Muscle of arm (tissue), 12 donors: ENCODE results near the gene CCDC27. TPM values are rescaled to one million over a fixed set of nuclear protein-coding genes. Genes with fewer than 3 reads are reported as not detected.
"Not testable (repeated sequence)": the region's sequence is repeated elsewhere in the genome, so short reads cannot be mapped to it uniquely, and the experiment has no call there.

Source experiments
- DNase-seq: peaks from one replicate; pipeline ENCODE4 v3.0.0-alpha.2; 2013
- polyA plus RNA-seq, 12 donors: library from polyadenylated mRNA; unstranded; fragments of 120-200 nt; gene quantifications; one replicate each; pipeline ENCODE4 v1.2.1, GENCODE V29; 2013; ENCODE audit not compliant: insufficient read length in 12 of 12

Gene CCDC27
- polyA plus RNA-seq, 12 donors: 0.08 to 0.34 (median 0.13) TPM; not detected in 2

GRCh38 chr1:3735688-3736087, 16.6 kb upstream of the CCDC27 start:
- no peak for DNase-seq

- no peak for DNase-seq
These were observed 16.1 kb upstream of the CCDC27 start for GRCh38 chr1:3736131-3736561.

GRCh38 chr1:3736708-3737107, 15.5 kb upstream of the CCDC27 start:
- no peak for DNase-seq

- DNase-seq: no peak
These were observed 13.3 kb upstream of the CCDC27 start for GRCh38 chr1:3738943-3739342.

- no peak for DNase-seq
These were observed 12.2 kb upstream of the CCDC27 start for GRCh38 chr1:3740042-3740441.

- DNase-seq: no peak
These were observed 11.5 kb upstream of the CCDC27 start for GRCh38 chr1:3740752-3741151.

GRCh38 chr1:3741566-3742438, 10.4 kb upstream of the CCDC27 start:
- no peak for DNase-seq

GRCh38 chr1:3742439-3743298, 9.6 kb upstream of the CCDC27 start:
- no peak for DNase-seq

GRCh38 chr1:3743421-3743820, 8.8 kb upstream of the CCDC27 start:
- DNase-seq: no peak

- no peak for DNase-seq
These were observed 8.4 kb upstream of the CCDC27 start for GRCh38 chr1:3743826-3744225.

GRCh38 chr1:3744646-3745045, 7.6 kb upstream of the CCDC27 start:
- DNase-seq: no peak

GRCh38 chr1:3745071-3745470, 7.2 kb upstream of the CCDC27 start:
- no peak for DNase-seq

- DNase-seq: no peak
These were observed 6.5 kb upstream of the CCDC27 start for GRCh38 chr1:3745590-3746381.

GRCh38 chr1:3746389-3746829, 5.8 kb upstream of the CCDC27 start:
- DNase-seq: no peak

GRCh38 chr1:3746830-3747521, 5.3 kb upstream of the CCDC27 start:
- DNase-seq: peak; percentile 75

- DNase-seq: no peak
These were observed 4.8 kb upstream of the CCDC27 start for GRCh38 chr1:3747522-3747848.

- DNase-seq: no peak
These were observed 4.3 kb upstream of the CCDC27 start for GRCh38 chr1:3747903-3748302.

GRCh38 chr1:3748316-3748900, 3.8 kb upstream of the CCDC27 start:
- DNase-seq: not testable (repeated sequence)

GRCh38 chr1:3749512-3749911, 2.7 kb upstream of the CCDC27 start:
- no peak for DNase-seq

GRCh38 chr1:3750741-3751140, 1.5 kb upstream of the CCDC27 start:
- DNase-seq: no peak
